H1 (cell line): Measurements from ENCODE around the gene RPS29. TPM values are rescaled to one million over a fixed set of nuclear protein-coding genes. Genes with fewer than 3 reads are reported as not detected.

Experiments used
- ATF2 ChIP-seq: IDR thresholded peaks from 2 replicates; pipeline ENCODE4 v1.6.1; 2012; ENCODE audit warnings: low read length, inconsistent platforms
- CBX8 ChIP-seq: fragments of 300-800, 300-1000 bp; sonication (generic); IDR thresholded peaks from 2 replicates; pipeline ENCODE4 v1.7.1; 2016; ENCODE audit warnings: low read depth, low read length, borderline replicate concordance
- CEBPB ChIP-seq: IDR thresholded peaks from 2 replicates; pipeline ENCODE4 v1.6.1; 2012; ENCODE audit warnings: low read depth, low read length
- CHD1 ChIP-seq: IDR thresholded peaks from 2 replicates; pipeline ENCODE4 v1.6.1; 2012; ENCODE audit warnings: low read depth, low read length, improper control_type of control experiment
- CHD2 ChIP-seq: IDR thresholded peaks from 2 replicates; pipeline ENCODE4 v1.6.1; 2012; ENCODE audit warnings: low read length, improper control_type of control experiment
- CTBP2 ChIP-seq: IDR thresholded peaks from 2 replicates; pipeline ENCODE4 v1.7.0; 2011; ENCODE audit warnings: borderline replicate concordance, mild to moderate bottlenecking, moderate library complexity, mixed read lengths, low read length; ENCODE audit not compliant: insufficient read depth, insufficient read length
- EGR1 ChIP-seq: IDR thresholded peaks from 2 replicates; pipeline ENCODE4 v1.6.1; 2011; ENCODE audit warnings: low read depth, low read length, borderline replicate concordance
- EP300 ChIP-seq, 2 experiments: IDR thresholded peaks; 1 replicate in 1 of 2; 2 replicates in 1 of 2; pipeline ENCODE4 v1.6.1; 2011 to 2012; ENCODE audit warnings: low read depth in 2 of 2, low read length in 2 of 2, mild to moderate bottlenecking in 2 of 2, borderline replicate concordance in 1 of 2, inconsistent platforms in 1 of 2, moderate library complexity in 1 of 2
- GTF2F1 ChIP-seq: IDR thresholded peaks from 2 replicates; pipeline ENCODE4 v1.6.1; 2012; ENCODE audit warnings: low read depth, low read length, improper control_type of control experiment, borderline replicate concordance
- HDAC2 ChIP-seq, 2 experiments: fragments of 300-600 bp in 1 of 2; sonication (generic) in 1 of 2; IDR thresholded peaks; 2 replicates each; pipeline ENCODE4 v1.6.1; 2011 to 2012; ENCODE audit warnings: low read depth in 2 of 2, low read length in 2 of 2, mild to moderate bottlenecking in 2 of 2, moderate library complexity in 2 of 2, borderline replicate concordance in 1 of 2, inconsistent platforms in 1 of 2
- KDM1A ChIP-seq: fragments of 200-600, 300-600 bp; sonication (generic); IDR thresholded peaks from 2 replicates; pipeline ENCODE4 v1.7.1; 2016; ENCODE audit warnings: mild to moderate bottlenecking, low read length, borderline replicate concordance
- KDM4A ChIP-seq: IDR thresholded peaks from one replicate; pipeline ENCODE4 v1.7.1; 2012; ENCODE audit warnings: low read depth, mild to moderate bottlenecking, moderate library complexity, low read length, inconsistent platforms; ENCODE audit not compliant: severe bottlenecking
- MAFK ChIP-seq: IDR thresholded peaks from 2 replicates; pipeline ENCODE4 v1.6.1; 2012; ENCODE audit warnings: low read depth, mild to moderate bottlenecking, improper control_type of control experiment, low read length
- MAX ChIP-seq: IDR thresholded peaks from 2 replicates; pipeline ENCODE4 v1.6.1; 2012; ENCODE audit warnings: inconsistent platforms
- POLR2AphosphoS5 ChIP-seq: IDR thresholded peaks from 2 replicates; pipeline ENCODE4 v1.6.1; 2011; ENCODE audit warnings: low read depth, low read length
- POU5F1 ChIP-seq: IDR thresholded peaks from 2 replicates; pipeline ENCODE4 v1.6.1; 2011; ENCODE audit warnings: low read depth, mild to moderate bottlenecking, low read length, moderate library complexity
- SIRT6 ChIP-seq: IDR thresholded peaks from one replicate; pipeline ENCODE4 v1.7.1; 2012; ENCODE audit warnings: low read length, inconsistent platforms
- SP4 ChIP-seq: IDR thresholded peaks from 2 replicates; pipeline ENCODE4 v1.6.1; 2012; ENCODE audit warnings: low read length, inconsistent platforms
- TAF1 ChIP-seq: IDR thresholded peaks from 2 replicates; pipeline ENCODE4 v1.6.1; 2011; ENCODE audit warnings: mild to moderate bottlenecking, low read depth, low read length
- ZNF274 ChIP-seq: IDR thresholded peaks from 2 replicates; pipeline ENCODE4 v1.7.0; 2012; ENCODE audit warnings: low read length, borderline replicate concordance; ENCODE audit errors: extremely low read depth
- polyA plus RNA-seq, 7 experiments: library from polyadenylated mRNA; depleted of rRNA in 3 of 7; stranded (reverse) in 5 of 7; unstranded in 2 of 7; fragments of >200 nt in 5 of 7; fragments of 200-250 nt in 2 of 7; gene quantifications; 1 replicate in 5 of 7; 2 replicates in 1 of 7; 4 replicates in 1 of 7; pipeline versions ENCODE4 v1.2.1 to v1.2.3, GENCODE V29; 2011 to 2013; ENCODE audit warnings: missing spikeins in 2 of 7, mixed read lengths in 2 of 7
- total RNA-seq: library from RNA; stranded (reverse); fragmentation: NEBNext Ultra II Directional; extraction: Animal tissue kit (Norgen Biotek cat#: 25700); gene quantifications from 2 replicates; pipeline ENCODE4 v1.2.1, GENCODE V29; 2021
- TF ChIP-seq, protein P1 (sequence below): IDR thresholded peaks from 2 replicates; pipeline ENCODE4 v1.6.1; 2011; ENCODE audit warnings: low read depth, mild to moderate bottlenecking, low read length; ENCODE audit not compliant: insufficient read depth

The RPS29 gene
- total and polyA plus RNA-seq, 2 of the 8 experiments (the other 6 are each of a cell fraction or from before 2014, with no cell fraction given) = 2,193 to 23,165 TPM

DNA sequence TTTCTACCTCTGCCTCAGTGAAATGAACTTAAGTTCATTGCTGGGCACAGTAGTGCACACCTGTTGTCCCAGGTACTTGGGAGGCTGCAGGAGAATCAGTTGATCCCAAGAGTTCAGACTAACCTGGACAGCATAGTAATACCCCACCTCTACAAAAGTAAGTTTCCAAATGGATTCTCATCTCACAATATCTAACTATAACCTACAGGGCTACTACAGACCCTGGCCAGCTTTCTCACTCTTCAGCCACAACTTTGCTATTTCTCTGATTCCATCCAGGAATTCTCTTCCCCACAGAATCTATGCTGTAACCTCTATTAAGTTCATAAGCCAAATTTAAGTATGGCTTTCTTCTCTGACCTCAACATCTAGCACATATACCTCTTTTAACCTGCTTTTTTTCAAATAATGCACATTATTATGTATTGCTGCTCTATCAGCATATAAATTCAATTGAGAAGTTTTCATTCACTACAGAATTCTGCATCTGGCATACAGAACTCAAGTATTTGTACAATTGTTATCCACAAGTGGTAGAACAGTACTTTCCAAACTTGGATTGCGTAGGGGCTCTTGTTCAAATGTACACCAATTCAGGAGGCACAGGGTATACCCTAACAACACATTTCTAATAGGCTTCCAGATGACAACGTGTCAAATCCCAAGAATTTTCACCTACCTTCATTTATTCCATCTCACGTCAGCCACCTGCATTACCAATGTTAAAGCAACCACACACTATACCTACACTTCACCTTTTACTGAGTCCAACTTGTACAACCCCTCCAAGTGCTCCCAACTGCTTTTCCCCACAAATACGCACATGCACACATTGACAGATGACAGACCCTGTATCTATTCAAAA is 3.8 kb downstream of the RPS29 start (continued):
- TF ChIP-seq MAX (no peak), ATF2 (peak; percentile 63; the same call in 1 of the 2 replicates), POLR2AphosphoS5 (peak; percentile 99), EP300 (IDR thresholded peaks at IDR 0.05; ENCODE audit: borderline replicate concordance in 1 of 2, low read depth in 2 of 2, low read length in 2 of 2) (no peak), MAFK (no peak), KDM4A (no peak), CHD1 (no peak), KDM1A (no peak), EGR1 (no peak), CEBPB (no peak), HDAC2 (IDR thresholded peaks at IDR 0.05; ENCODE audit: borderline replicate concordance in 1 of 2, low read depth in 2 of 2, low read length in 2 of 2) (no peak), GTF2F1 (peak; percentile 61; the same call in 1 of the 2 replicates), CBX8 (no peak), ZNF274 (no peak), SP4 (peak; percentile 74; the same call in 1 of the 2 replicates), POU5F1 (no peak), CHD2 (0 out of 2 replicates have a peak, but pooled peaks have one; percentile 44), SIRT6 (no peak), CTBP2 (no peak), TAF1 (no peak)
- TF ChIP-seq, protein P1, sequence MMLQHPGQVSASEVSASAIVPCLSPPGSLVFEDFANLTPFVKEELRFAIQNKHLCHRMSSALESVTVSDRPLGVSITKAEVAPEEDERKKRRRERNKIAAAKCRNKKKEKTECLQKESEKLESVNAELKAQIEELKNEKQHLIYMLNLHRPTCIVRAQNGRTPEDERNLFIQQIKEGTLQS = no peak
